ENCODE data around the gene PRKAB1.
"Not testable (repeated sequence)": the region's sequence is repeated elsewhere in the genome, so short reads cannot be mapped to it uniquely, and the experiment has no call there.

Gene PRKAB1

DNA sequence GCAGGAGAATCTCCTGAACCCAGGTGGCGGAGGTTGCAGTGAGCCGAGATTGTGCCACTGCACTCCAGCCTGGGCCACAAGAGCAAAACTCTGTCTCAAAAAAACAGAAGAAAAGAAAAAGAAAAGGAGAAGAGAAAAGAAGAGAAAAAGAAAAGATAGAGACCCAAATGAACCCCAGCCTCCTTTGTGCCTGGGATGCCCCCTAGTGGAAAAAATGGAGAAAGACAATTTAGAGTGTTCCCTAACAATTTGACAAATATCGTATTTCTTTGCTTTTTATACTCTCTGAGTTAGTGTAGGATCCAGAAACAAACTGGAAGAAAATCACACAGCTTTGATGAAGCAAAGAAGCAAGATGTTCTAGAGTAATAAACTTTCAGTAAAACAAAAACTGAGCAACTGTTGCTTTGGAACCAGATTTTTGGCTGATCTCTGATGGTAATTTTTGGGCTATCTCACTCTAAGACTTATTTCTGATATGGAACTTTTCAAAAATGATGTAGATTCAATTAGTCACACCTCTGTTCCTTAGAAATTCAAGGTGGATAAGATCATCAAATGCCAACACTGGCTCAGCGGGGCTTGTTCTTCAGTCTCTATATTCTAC lies 18.6 kb upstream of the PRKAB1 start:
- H3K27me3 Mint-ChIP-seq = no peaks in the 10 kb centered on the region
- no peaks in the 10 kb centered on the region for H3K4me1 Mint-ChIP-seq
- DNase-seq = no peak

DNA sequence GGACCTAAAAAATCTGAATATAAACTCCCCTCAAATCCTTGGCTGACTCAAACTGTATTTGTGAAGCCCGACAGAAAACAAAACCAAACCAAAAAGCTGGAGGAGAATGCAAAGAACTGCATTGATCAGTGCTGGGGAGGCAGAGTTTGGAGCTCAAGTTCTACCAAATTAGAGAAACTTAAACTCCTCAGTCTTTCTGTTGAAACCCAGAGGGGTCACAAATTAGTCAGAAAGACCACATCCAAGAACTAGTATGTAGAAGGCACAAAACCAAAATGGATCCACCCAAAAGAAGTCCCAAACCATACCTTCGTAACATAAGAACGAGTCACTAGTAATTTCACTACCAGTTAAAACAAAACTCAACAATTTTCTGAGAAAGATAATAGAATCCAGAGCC lies 15.3 kb upstream of the PRKAB1 start:
- Mint-ChIP-seq H3K27ac (no peak overlapping the region), H3K27me3 (no peaks in the 10 kb centered on the region), H3K4me3 (no peak overlapping the region), H3K4me1 (no peaks in the 10 kb centered on the region), H3K9me3 (peaks cover 5 to 10% of the 10 kb centered on the region in 2 donors)
- ATAC-seq = peak; percentile 92
- no peak for DNase-seq

More for the DNA sequence above, 18.6 kb upstream of the PRKAB1 start:
- Mint-ChIP-seq H3K27ac (no peak overlapping the region), H3K4me3 (no peak overlapping the region), H3K9me3 (peaks cover 5 to 10% of the 10 kb centered on the region in 2 donors)
- no peak for ATAC-seq

DNA sequence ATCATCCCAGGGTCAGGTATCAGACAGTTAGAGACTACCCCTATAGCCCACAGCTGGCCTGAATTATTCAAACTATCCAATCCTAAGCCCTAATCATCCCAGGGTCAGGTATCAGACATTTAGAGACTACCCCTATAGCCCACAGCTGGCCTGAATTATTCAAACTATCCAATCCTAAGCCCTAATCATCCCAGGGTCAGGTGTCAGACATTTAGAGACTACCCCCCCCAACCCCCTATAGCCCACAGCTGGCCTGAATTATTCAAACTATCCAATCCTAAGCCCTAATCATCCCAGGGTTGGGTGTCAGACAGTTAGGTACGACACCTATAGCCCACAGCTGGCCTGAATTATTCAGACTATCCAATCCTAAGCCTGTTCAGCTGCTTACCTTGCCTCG lies 10.9 kb upstream of the PRKAB1 start:
- not testable (repeated sequence) for H3K27me3 Mint-ChIP-seq, ATAC-seq, H3K27ac Mint-ChIP-seq, DNase-seq, H3K4me3 Mint-ChIP-seq, H3K4me1 Mint-ChIP-seq
- H3K9me3 Mint-ChIP-seq = peaks cover 5 to 10% of the 10 kb centered on the region in 2 donors

DNA sequence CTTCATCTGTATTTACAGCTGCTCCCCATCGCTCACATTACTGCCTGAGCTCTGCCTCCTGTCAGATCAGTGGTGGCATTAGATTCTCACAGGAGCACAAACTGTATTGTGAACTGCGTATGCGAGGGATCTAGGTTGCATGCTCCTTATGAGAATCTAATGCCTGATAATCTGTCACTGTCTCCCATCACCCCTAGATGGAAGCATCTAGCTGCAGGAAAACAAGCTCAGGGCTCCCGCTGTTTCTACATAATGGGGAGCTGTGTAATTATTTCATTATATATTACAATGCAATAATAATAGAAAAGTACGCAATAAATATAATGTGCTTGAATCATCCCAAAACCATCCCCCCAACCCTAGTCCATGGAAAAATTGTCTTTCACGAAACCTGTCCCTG lies 9.8 kb upstream of the PRKAB1 start:
- H3K9me3 Mint-ChIP-seq = peaks cover 0 to 10% of the 10 kb centered on the region in 2 donors
- H3K4me1 Mint-ChIP-seq, H3K4me3 Mint-ChIP-seq: not testable (repeated sequence)

DNA sequence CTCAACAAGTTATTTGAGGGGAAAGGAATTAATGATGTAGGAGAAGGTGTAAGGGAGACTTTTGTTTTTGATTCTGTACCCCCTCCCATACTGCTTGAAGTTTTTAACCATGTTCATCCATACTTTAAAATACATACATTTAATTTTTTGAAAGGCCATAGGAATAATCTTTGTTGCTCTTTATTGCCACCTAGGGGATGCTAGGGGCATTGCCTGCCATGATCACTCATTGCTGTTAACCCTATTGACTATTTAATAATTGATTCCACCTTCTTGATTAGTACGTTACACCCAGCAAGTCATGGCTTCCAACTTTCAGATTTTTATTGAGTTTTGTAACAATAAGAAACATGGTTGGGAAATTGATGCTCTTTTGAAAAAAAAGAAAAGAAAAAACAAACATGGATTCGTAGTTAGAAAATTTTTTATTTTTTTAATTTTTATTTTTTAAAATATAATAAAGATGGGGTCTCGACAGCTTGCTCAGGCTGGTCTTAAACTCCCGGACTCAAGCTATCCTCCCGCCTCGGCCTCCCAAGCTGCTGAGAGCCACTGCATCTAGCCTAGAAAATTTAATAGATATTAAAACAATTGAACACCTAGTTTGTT lies 8.5 kb upstream of the PRKAB1 start:
- Mint-ChIP-seq H3K27me3 (no peaks in the 10 kb centered on the region), H3K4me3 (no peak overlapping the region), H3K9me3 (peaks cover 0 to 7% of the 10 kb centered on the region in 2 donors), H3K27ac (no peak overlapping the region), H3K4me1 (peaks cover 7% of the 10 kb centered on the region)
- DNase-seq (peak; percentile 40 to 43), ATAC-seq (peak; percentile 55)

More for the DNA sequence above, 9.8 kb upstream of the PRKAB1 start:
- not testable (repeated sequence) for ATAC-seq, H3K27ac Mint-ChIP-seq, DNase-seq, H3K27me3 Mint-ChIP-seq

DNA sequence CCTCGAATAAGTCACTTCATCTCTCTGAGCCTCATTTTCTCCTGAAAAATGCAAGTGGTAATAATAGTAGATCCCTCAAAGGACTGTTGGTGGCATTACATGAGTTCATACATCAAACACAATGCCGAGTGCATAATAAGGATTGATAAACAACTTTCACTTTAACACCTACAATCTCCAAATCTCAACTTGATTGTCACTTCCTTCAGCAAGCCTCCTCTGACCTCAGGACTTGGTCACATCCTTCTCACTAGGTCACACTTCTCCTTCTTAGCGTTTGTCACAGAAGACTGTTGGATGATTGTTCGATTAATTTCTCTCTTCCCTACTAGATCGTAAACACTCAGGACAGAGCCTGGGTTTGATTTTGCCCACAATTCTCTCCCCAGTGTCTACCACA lies 7.9 kb upstream of the PRKAB1 start:
- Mint-ChIP-seq H3K4me1 (peaks cover 7% of the 10 kb centered on the region), H3K9me3 (peaks cover 0 to 8% of the 10 kb centered on the region in 2 donors), H3K27me3 (no peaks in the 10 kb centered on the region), H3K4me3 (no peak overlapping the region), H3K27ac (no peak overlapping the region)
- ATAC-seq (no peak), DNase-seq (no peak)

DNA sequence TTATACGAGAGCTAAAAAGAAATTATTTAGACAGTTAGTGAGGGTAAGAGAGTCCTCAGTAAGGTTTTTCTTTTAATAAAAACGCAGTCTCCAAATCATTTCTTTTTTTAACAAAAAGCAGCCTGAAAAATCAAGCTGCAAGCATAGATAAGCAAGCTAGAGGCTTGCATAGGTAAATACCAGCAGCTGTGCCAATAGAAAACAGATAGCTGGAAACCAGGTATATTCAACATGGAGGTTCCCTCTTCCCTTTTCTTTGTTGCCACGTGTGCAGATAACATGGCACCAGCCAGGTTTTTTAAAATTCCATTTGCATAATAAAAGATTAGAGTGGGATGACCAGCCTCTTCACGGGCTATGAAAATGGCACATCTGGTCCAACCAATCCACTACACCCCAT lies 6.1 kb upstream of the PRKAB1 start:
- Mint-ChIP-seq H3K4me3 (no peak overlapping the region), H3K4me1 (peaks cover 20% of the 10 kb centered on the region), H3K27me3 (no peaks in the 10 kb centered on the region), H3K9me3 (peaks cover 0 to 8% of the 10 kb centered on the region in 2 donors), H3K27ac (no peak overlapping the region)
- no peak for DNase-seq
- no peak for ATAC-seq

DNA sequence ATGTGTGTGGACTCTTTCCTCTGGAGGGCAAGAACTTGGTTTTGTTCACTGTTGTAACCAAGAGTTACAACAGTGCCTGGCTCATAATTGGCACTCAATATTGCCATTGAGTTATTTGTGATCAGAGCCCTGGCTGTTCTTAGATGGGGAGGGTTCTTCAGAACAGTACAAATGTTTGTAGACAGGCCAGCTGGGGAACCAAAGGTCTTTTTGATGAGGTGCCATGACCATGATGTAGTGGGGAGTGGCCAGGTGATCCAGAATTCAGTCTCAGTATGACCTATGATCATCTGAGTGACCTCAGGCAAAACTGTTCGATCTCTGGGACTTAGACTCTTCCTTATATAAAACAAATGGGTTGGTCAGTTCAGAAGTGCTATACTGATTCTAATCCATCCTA lies 3.3 kb upstream of the PRKAB1 start:
- Mint-ChIP-seq H3K4me1 (peaks cover 29% of the 10 kb centered on the region), H3K4me3 (no peak overlapping the region), H3K27me3 (no peaks in the 10 kb centered on the region), H3K27ac (no peak overlapping the region), H3K9me3 (peaks cover 0 to 8% of the 10 kb centered on the region in 2 donors)
- no peak for ATAC-seq
- no peak for DNase-seq

DNA sequence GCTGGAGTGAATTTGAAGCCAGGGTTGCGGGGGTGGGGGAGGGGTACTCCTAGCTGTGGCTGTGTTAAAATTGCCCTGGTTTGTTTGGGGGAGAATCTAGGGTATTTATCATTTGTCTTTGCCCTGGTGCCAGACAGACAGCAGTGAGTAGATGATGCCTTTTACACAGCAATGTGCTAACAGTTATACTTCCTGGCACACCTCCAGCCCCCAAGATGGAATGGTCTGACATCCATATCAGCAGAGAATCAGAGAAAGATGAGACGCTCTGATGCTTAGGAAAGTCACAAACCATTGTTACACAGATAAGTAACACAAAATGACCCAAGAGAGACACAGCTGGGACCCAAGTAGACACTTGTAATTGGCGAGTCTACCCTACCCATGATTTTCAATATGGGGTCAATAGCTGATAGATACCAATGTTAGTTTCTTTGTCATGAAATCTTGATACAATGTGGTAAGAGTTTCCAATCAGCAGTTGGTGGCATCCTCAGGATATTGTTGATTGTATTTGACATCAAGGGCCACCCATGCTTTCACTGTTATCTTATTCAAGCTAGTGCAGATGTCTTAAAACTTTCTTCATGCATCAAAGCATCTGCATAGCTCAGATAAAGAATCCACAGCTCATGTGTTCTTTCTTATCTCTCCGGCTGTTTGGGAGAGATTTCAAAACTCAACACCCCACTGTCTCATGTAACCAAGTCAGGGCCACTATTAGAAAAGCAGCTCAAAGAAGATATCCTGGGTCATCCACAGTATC lies 2.6 kb upstream of the PRKAB1 start:
- no peak overlapping the region for H3K4me3 Mint-ChIP-seq
- H3K27ac Mint-ChIP-seq = no peak overlapping the region
- DNase-seq = no peak
- no peak for ATAC-seq
- H3K27me3 Mint-ChIP-seq = no peaks in the 10 kb centered on the region
- peaks cover 0 to 8% of the 10 kb centered on the region in 2 donors for H3K9me3 Mint-ChIP-seq
- H3K4me1 Mint-ChIP-seq = peaks cover 30% of the 10 kb centered on the region

DNA sequence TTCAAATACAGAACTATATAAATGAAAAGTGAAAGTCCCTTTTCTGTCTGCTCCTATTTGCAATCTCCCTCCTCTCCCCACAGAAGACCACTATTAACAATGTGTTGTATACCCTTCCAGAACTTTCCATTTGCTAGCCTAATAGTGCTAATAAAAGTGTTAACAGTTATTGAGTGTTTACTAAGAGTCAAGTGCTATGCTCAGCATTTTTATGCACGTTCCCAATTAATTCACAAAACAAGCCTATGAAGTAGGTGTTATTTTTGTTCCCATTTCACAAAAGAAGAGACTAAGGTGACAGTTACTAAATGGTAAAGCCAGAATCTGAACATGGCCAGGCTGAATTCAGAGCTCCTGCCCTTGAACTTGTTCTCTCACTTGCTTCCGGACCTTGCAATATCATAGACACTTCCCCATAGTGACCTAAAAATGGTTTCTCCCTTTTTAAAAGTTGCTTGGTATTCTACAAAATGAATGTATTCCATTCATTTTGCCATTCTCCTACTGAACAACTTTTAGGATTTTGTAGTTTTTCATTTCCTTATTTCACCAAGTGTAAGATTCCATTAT lies 1.6 kb upstream of the PRKAB1 start:
- H3K4me3 Mint-ChIP-seq = peak overlapping the region; percentile 91 to 92
- DNase-seq (no peak), ATAC-seq (no peak)
- H3K27ac Mint-ChIP-seq = peak overlapping the region; percentile 13 to 31
- H3K9me3 Mint-ChIP-seq = peaks cover 0 to 8% of the 10 kb centered on the region in 2 donors
- no peaks in the 10 kb centered on the region for H3K27me3 Mint-ChIP-seq
- peaks cover 38% of the 10 kb centered on the region for H3K4me1 Mint-ChIP-seq

DNA sequence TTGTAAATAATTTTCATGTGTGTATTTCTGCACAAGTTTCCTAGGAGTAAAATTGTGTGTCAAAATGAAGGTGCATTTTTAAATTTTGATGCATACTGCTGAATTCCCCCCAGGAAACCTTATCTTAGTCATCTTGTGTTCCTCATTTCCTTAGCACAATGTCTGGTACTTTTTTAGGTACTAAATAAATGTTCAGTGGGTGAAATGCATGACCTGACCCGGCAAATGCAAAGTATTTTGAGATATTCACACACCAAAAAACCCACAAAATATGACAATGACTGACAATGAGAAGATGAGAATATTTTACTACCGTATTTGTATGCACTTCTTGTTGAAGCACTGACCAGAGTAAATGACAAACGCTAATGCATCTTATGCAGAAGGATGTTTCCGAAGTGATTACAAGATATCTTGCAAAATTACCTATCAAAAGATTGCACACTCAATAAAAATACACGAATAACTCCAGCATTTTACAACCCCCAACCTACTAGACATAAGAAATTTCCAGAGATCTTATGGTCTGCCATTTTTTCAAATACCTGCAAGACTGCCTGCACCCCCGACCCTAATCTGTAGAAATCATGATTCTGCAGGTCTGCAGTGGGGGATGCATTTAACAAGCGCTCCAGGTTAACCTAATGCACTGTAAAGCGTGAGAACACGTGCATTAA lies 895 bp upstream of the PRKAB1 start:
- Mint-ChIP-seq H3K4me3 (peak overlapping the region; percentile 91 to 92), H3K4me1 (peaks cover 46% of the 10 kb centered on the region), H3K9me3 (peaks cover 0 to 8% of the 10 kb centered on the region in 2 donors), H3K27ac (peak overlapping the region in 1 of 2 donors; percentile 61), H3K27me3 (no peaks in the 10 kb centered on the region)
- DNase-seq (peak in 1 of 2 donors; percentile 20), ATAC-seq (peak; percentile 38)

DNA sequence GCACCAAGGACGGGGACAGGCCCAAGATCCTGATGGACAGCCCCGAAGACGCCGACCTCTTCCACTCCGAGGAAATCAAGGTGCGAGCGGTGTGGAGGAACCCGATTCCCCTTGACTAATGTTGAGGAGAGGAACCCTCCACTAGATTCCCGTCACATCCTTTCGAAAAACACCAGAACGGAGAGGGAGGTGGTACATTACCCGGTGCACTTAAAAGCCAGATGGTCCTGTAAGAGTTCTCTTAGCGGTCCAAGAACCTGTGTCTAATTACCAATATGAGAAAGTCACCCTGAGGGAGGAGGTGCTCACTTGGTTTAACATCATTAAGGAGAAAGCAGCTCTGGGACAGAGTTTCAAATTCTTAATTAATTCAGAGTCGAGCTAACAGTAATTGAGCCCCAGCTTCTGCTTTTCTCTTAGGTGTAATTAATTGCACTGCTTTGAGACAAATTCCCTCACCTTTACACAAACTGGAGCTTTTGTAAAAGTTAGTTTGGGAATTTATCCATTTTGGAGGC lies 450 bp downstream of the PRKAB1 start:
- Mint-ChIP-seq H3K9me3 (peaks cover 0 to 8% of the 10 kb centered on the region in 2 donors), H3K27ac (peak overlapping the region; percentile 96 to 97), H3K27me3 (no peaks in the 10 kb centered on the region), H3K4me1 (peaks cover 59% of the 10 kb centered on the region), H3K4me3 (peak overlapping the region; percentile 91 to 92)
- ATAC-seq (no peak), DNase-seq (no peak)

DNA sequence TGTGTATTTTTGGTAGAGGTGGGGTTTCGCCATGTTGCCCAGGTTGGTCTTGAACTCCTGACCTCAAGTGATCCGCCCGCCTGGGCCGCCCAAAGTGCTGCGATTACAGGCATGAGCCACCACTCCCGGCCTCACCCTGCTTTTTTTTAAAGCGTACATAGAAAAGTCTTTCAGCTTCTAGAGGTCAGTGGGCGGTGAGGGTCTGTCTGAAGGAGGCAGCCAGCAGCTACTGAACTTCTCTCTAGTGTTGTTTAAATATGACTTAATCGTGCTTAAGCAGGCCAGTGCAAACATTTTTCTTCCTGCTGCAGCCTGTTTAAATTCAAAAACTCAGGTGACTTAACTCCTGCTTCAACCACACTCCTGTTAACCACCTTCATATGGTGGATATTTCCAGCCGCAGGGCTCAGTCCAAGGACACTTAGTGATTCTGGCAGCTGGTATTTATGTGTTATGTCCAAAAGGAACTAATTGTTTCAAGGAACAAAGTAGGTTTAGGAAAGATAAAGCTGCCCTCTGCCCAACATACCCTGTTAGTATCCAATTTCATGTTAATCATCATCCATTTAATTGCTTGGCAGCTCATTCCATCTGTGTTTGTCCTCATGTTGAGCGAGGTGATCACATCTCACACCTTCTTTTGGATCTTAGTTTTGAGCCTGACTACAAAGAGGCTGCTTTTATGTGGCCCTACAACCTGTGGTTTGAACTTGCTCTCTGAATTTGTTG lies 2.0 kb downstream of the PRKAB1 start:
- peaks cover 74% of the 10 kb centered on the region for H3K4me1 Mint-ChIP-seq
- H3K4me3 Mint-ChIP-seq = peak overlapping the region; percentile 68 to 92
- no peaks in the 10 kb centered on the region for H3K9me3 Mint-ChIP-seq
- no peaks in the 10 kb centered on the region for H3K27me3 Mint-ChIP-seq
- no peak for ATAC-seq
- H3K27ac Mint-ChIP-seq = peak overlapping the region; percentile 90 to 95
- no peak for DNase-seq

DNA sequence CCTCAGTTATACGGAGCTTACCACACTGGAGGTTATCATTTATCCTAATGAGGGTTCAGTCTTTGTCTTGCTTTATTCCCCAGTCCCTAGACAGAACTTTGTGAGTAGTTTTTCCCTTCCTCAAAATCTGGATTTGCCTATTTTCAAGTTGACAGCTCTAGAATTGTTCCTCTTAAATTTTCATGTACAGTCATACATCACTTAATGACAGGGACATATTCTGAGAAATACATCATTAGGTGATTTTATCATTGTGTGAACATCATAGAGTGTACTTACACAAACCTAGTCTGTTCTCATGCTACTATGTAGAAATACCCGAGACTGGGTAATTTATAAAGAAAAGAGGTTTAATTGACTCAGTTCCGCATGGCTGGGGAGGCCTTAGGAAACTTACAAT lies 3.1 kb downstream of the PRKAB1 start:
- Mint-ChIP-seq H3K27ac (peak overlapping the region in 1 of 2 donors; percentile 84), H3K4me3 (peak overlapping the region; percentile 20 to 42), H3K27me3 (no peaks in the 10 kb centered on the region)

More for the DNA sequence above, 3.1 kb downstream of the PRKAB1 start:
- Mint-ChIP-seq H3K9me3 (no peaks in the 10 kb centered on the region), H3K4me1 (peaks cover 70% of the 10 kb centered on the region)
- no peak for DNase-seq
- no peak for ATAC-seq

Data from stimulated activated naive CD8-positive, alpha-beta T cell treated with anti-CD3 and anti-CD28 coated beads, Interleukin-15, amount 100 ng/mL, for 72 hours (primary cell).